ENCODE results near the gene AKAP13. TPM values are rescaled to one million over a fixed set of nuclear protein-coding genes. Genes with fewer than 3 reads are reported as not detected.

Gene AKAP13
- total RNA-seq, 4 donors from 2014 or later: 128 to 460 (median 243) TPM

GRCh38 chr15:85514413-85514812 is 134.0 kb downstream of the AKAP13 start:
- H3K9me3 ChIP-seq: no peaks in the 10 kb centered on the region
- H3K4me1 ChIP-seq: no peaks in the 10 kb centered on the region
- intact Hi-C loops (cut with DNase I; ENCODE audit: low total_unique reads): no loop called here
- H3K27me3 ChIP-seq: no peaks in the 10 kb centered on the region
- DNase-seq: no peak
- peak overlapping the region in 1 of 2 donors; percentile 8 for H3K27ac ChIP-seq
- no peak overlapping the region for H3K4me3 ChIP-seq
- no peaks in the 10 kb centered on the region for H3K36me3 ChIP-seq
- no peak for TF ChIP-seq CTCF (IDR thresholded peaks at IDR 0.05)
- TF ChIP-seq POLR2A (IDR thresholded peaks at IDR 0.05): no peak

DNA sequence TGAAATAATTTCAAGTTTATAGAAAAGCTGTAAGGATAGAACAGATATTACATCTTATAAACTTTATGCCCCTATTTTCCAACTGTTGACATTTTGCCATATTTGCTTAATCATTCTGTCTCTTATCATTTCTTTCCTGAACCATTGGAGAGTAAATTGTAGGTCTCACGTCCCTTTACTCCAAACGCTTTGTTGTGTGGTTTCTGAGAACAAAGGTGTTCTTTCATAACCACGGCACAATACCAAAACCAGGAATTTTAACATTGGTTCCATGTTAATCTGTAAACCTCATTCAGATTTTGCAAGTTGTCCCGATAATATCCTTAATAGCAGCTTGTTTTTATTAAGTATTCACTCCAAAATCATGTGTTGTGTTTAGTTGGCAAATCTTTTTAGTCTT is 134.8 kb downstream of the AKAP13 start:
- Histone ChIP-seq H3K27ac (peak overlapping the region in 1 of 2 donors; percentile 25), H3K9me3 (no peaks in the 10 kb centered on the region), H3K4me1 (no peaks in the 10 kb centered on the region), H3K27me3 (no peaks in the 10 kb centered on the region), H3K4me3 (no peak overlapping the region), H3K36me3 (no peaks in the 10 kb centered on the region)
- intact Hi-C loops (cut with DNase I; ENCODE audit: low total_unique reads): no loop called here
- DNase-seq: no peak
- TF ChIP-seq POLR2A (IDR thresholded peaks at IDR 0.05): no peak
- no peak for TF ChIP-seq CTCF (IDR thresholded peaks at IDR 0.05)

GRCh38 chr15:85517086-85517485 is 136.7 kb downstream of the AKAP13 start:
- no peaks in the 10 kb centered on the region for H3K27me3 ChIP-seq
- TF ChIP-seq CTCF (IDR thresholded peaks at IDR 0.05) (no peak), POLR2A (IDR thresholded peaks at IDR 0.05) (no peak)
- no peak for DNase-seq
- H3K4me1 ChIP-seq: no peaks in the 10 kb centered on the region
- no peaks in the 10 kb centered on the region for H3K36me3 ChIP-seq
- no peaks in the 10 kb centered on the region for H3K9me3 ChIP-seq
- H3K27ac ChIP-seq: no peak overlapping the region
- no peak overlapping the region for H3K4me3 ChIP-seq
- intact Hi-C loops (cut with DNase I; ENCODE audit: low total_unique reads): no loop called here

DNA sequence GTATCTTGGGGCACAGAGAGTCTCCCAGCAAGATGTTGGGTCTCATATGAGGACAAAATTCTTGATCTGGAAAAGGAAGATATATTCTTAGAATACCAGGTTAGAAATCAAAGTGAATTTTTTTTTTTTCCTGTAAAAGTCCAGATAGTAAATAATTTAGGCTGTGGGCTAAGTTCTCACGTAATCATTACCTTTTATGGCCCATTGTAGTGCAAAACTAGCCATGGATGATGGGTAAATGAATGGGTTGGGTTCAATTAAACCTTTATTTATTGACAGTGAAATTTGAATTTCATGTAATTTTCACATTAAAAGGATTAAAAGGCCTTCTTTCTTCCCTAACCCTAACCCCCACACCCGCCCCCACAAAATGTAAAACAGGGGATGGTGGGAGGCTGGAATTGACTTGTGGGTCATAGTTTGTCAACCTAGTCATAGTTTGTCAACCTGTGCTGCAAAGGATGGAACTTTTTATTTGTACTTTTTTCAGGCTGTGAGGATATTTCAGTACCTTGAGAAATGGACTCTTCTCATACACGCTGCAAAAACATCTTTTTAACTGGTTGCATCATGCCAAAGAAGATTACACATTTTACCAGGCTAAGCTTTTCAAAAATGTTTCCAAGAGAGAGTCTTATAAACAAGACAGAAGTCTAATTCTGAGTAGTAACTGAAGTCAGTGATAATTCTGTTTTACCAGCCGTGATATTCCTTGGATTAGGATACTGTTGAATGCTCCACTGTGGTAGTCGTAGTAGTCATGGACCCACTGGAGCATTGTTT is 138.8 kb downstream of the AKAP13 start:
- TF ChIP-seq CTCF (IDR thresholded peaks at IDR 0.05) (no peak), POLR2A (IDR thresholded peaks at IDR 0.05) (no peak)
- Histone ChIP-seq H3K4me3 (no peak overlapping the region), H3K9me3 (no peaks in the 10 kb centered on the region), H3K36me3 (no peaks in the 10 kb centered on the region), H3K4me1 (no peaks in the 10 kb centered on the region), H3K27me3 (no peaks in the 10 kb centered on the region), H3K27ac (peak overlapping the region in 1 of 2 donors; percentile 45)
- DNase-seq: no peak
- intact Hi-C loops (cut with DNase I; ENCODE audit: low total_unique reads): no loop called here

- intact Hi-C loops (cut with DNase I; ENCODE audit: low total_unique reads): no loop called here
- peaks cover 0 to 4% of the 10 kb centered on the region in 2 donors for H3K4me1 ChIP-seq
- H3K36me3 ChIP-seq: no peaks in the 10 kb centered on the region
- H3K27me3 ChIP-seq: no peaks in the 10 kb centered on the region
- no peak for DNase-seq
- no peaks in the 10 kb centered on the region for H3K9me3 ChIP-seq
- H3K4me3 ChIP-seq: no peak overlapping the region
- no peak overlapping the region for H3K27ac ChIP-seq
- TF ChIP-seq CTCF (IDR thresholded peaks at IDR 0.05) (no peak), POLR2A (IDR thresholded peaks at IDR 0.05) (no peak)
These were observed 140.2 kb downstream of the AKAP13 start for GRCh38 chr15:85520650-85521049.

Measured in uterus (tissue), 4 donors.